ENCODE measurements around the gene TP63.

The TP63 gene

GRCh38 chr3:189778340-189778950 is 147.3 kb downstream of the TP63 start:
- no peak for DNase-seq (ENCODE audit: low read depth)

- DNase-seq (ENCODE audit: low read depth) = no peak
Observed at GRCh38 chr3:189779166-189779565, 148.0 kb downstream of the TP63 start.

- DNase-seq (ENCODE audit: low read depth) = no peak
Observed at GRCh38 chr3:189780546-189781270, 149.5 kb downstream of the TP63 start.

GRCh38 chr3:189781415-189781814 is 150.2 kb downstream of the TP63 start:
- no peak for DNase-seq (ENCODE audit: low read depth)

GRCh38 chr3:189786479-189787064 is 155.4 kb downstream of the TP63 start:
- no peak for DNase-seq (ENCODE audit: low read depth)

- no peak for DNase-seq (ENCODE audit: low read depth)
Observed at GRCh38 chr3:189787191-189787590, 156.0 kb downstream of the TP63 start.

DNA sequence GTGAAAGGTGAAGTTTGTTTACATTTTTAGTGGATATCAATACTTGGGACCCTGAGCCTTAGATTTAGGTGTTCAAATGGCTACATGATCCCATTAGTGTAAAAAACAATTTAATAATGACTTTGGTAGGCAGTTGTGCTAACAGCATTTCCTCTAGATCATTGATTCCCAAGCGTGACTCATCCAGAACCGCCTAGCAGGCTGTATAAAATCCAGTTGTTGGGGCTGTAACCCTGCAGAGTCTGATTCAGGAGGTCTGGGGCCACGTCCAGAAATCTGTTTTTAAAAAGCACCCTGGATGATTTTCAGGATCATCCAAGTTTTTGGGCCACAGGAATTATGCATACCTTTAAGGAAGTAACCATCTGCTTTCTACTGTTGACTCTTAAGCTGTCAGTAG is 156.4 kb downstream of the TP63 start:
- no peak for DNase-seq (ENCODE audit: low read depth)

DNA sequence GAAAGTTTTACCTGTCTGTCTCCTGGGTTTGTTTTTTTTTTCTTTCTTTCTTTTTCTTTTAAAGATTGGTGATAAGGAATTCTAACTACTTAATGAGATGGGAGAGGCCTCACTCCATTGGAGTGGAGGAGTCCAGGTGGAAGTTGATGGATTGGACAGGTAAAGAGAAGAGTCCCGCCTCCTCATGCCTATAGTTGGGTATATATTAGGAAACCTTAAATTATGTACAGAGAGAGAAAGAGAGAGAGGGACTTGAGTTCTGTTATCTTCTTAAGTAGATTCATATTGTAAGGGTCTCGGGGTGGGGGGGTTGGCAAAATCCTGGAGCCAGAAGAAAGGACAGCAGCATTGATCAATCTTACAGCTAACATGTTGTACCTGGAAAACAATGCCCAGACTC is 158.2 kb downstream of the TP63 start:
- DNase-seq (ENCODE audit: low read depth) = no peak

DNA sequence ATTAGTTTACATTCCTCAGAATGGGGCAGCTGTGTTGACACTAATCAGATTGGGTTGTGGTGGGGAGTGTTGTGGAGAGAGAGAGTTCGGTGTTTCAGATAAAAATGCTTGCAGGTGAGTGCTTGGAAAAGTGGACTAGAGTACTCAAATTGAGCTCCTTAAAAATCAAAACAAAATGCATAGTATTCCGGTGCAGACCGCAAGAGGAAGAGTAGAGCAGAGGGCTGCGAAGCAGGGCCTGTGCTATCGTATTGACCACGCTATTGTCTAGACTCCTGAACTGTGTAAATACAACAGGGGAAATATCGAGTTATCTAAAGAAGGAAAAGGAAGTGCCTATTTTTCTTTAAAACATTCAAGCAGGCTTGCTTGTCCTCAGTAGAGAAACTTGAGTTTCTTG is 159.5 kb downstream of the TP63 start:
- DNase-seq (ENCODE audit: low read depth) = no peak

DNA sequence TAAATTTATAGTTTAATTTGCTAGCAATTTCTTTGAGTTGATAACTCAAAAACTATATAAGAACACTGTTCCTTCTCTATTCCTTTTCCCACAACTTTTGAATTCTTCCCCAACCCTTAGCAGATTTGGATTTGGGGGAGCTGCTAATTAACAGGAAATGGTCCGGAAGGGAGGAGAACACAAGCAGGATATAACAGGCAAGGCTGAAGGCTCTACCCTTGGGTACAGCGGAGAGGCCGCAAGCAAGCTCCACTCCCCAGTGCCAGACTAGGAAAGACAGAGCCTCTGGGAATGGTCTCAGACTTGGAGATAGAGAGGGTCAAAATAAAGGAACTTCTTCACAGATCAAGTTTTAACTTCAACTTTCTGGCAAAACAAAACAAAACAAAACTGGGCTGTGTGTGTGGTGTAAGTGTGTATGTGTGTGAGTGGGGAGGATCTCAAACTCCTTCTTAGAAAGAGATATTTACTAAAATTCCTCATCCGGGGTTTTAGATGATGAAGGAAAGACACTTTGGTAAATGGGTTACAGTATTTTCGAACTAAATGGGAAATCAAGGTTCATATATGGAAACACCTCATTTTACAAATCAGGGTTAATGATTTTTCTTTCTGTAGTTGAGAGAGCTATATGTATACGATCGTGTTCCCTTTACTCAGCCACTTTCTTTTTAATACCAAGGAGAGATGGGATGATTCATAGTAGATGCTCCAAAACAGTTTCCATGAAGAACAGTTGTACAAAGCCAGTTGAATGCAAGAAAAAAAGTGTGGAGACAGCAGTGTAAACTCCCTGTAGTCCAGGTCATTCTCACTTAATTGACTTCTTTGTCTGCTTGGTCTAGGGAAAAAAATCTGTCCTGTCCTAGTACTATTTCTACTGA is 161.1 kb downstream of the TP63 start:
- no peak for DNase-seq (ENCODE audit: low read depth)

- no peak for DNase-seq (ENCODE audit: low read depth)
Observed at GRCh38 chr3:189794518-189794917, 163.3 kb downstream of the TP63 start.

DNA sequence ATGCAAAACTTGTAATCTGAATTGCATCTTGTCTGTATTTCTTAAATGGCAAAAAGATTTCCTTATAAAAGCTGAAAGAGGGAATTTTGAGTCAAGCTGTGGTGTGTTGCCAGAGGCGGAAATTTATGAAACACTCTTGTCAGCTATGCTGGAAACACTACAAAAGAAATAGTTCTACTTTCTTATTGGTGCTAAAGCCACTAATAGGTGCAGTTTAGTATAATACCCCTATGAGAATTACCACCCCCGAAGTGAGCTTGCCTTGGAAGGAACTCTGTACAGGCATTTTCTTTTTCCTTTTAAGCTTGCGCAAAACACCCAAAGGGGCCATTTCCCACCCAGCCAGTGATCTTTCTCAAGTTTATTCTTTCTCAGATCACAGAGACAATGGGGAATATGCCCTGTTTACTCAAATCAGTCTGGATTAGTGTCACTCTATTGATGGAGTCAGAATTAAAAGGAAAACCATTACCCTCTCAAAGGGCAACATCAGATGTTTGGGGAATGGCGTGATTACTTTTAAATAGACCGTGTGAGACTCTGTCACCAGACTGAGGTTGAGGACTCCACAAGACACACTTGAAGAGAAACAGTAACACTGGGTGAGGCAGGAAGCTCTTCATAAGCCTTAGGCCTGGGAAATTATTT is 166.0 kb downstream of the TP63 start:
- no peak for DNase-seq (ENCODE audit: low read depth)

GRCh38 chr3:189799366-189799765 is 168.2 kb downstream of the TP63 start:
- DNase-seq (ENCODE audit: low read depth) = no peak

GRCh38 chr3:189800436-189800835 is 169.2 kb downstream of the TP63 start:
- DNase-seq (ENCODE audit: low read depth) = no peak

DNA sequence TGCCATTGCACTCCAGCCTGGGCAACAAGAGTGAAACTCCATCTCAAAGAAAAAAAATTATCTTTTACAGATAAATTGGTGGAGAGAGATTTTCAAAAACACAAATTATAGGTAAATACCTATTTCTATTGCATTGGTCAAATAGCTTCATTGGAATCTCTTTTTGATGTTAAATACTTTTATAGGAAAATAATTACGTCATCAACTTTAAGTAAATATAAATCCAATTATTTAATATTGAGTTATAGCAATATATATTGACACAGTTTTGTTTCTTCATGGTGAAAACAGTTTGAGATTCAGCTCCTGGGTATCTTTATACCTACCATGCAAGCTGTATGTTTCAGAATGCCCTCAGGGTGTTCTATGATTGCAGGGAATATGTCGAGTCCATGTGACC is 172.1 kb downstream of the TP63 start:
- DNase-seq (ENCODE audit: low read depth) = no peak

GRCh38 chr3:189805375-189806067 is 174.3 kb downstream of the TP63 start:
- DNase-seq (ENCODE audit: low read depth) = no peak

- no peak for DNase-seq (ENCODE audit: low read depth)
Observed at GRCh38 chr3:189806171-189806951, 175.2 kb downstream of the TP63 start.

GRCh38 chr3:189808246-189809007 is 177.2 kb downstream of the TP63 start:
- DNase-seq (ENCODE audit: low read depth) = no peak

DNA sequence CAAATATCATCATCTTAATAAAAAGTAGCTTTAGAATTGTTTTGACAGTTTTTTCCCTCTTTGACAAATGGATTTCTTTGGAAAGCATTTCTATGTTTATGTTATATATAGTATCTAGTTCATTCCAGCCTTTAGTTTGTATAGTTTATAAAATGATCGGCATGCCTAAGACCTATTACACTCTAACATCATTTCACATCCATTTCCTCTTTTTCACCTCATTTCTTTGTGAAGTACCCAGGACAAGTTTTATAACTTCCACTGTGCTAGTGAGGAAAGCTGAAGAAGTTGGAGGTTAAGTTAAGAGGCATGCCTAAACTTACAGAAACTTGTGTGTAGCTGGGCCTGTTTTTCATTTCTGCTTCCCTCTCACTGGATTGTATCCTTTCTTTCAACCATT is 178.4 kb downstream of the TP63 start:
- no peak for DNase-seq (ENCODE audit: low read depth)
